Measurements from ENCODE around the gene ARID1B. TPM values are rescaled to one million over a fixed set of nuclear protein-coding genes. Genes with fewer than 3 reads are reported as not detected.
A peak's percentile ranks its signal among the peaks of the same experiment; 100 is the strongest.

ARID1B gene
- total and polyA plus RNA-seq, 11 donors, result 15.3 to 76.1 (median 40.7) TPM

DNA sequence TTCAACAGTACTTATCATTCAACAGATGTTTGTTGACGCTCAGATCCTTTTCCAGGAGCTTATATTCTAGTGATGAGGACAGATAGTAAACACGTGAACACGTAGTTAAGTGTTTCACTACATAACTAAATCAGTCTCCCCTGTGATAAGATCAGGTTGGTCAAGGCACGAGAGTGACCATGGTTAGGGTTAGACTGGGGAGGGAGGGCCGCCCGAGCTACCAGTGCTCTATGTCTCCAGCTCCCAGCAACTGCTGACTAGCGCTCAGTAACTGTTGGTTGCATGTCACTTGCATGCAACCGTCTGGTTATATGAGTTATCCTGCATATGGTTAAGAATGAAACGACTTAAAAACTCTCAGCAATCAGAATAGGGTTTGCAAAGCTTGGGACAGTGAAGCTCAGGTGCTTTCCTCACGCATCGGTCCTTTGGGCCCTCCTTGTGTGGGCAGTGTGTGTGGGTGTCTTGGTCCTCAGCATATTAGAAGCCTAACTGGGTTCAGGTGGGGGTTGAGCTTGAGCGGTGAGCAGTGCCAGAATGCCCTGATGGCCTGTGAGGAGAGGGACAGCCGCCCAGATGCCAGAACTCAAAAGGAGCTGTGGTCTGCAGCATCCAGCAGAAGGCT, 120.8 kb downstream of the ARID1B start:
- intact Hi-C loops (cut with DNase I), result no loop called here
- Histone ChIP-seq H3K4me1 (peaks cover 0 to 49% (median 15%) of the 10 kb centered on the region in 12 donors), H3K36me3 (peaks cover 0 to 8% (median 0%) of the 10 kb centered on the region in 9 donors), H3K4me3 (no peak overlapping the region), H3K9me3 (no peaks in the 10 kb centered on the region), H3K27me3 (no peaks in the 10 kb centered on the region), H3K27ac (no peak overlapping the region)
- DNase-seq (no peak), ATAC-seq (peak in 1 of 4 donors; percentile 13)
- WGBS, 4 donors, result 84 to 92% (median 90%) methylated on average over 13 of the region's 13 CpGs
- TF ChIP-seq POLR2A (IDR thresholded peaks at IDR 0.05) (no peak), CTCF (IDR thresholded peaks at IDR 0.05) (no peak)

DNA sequence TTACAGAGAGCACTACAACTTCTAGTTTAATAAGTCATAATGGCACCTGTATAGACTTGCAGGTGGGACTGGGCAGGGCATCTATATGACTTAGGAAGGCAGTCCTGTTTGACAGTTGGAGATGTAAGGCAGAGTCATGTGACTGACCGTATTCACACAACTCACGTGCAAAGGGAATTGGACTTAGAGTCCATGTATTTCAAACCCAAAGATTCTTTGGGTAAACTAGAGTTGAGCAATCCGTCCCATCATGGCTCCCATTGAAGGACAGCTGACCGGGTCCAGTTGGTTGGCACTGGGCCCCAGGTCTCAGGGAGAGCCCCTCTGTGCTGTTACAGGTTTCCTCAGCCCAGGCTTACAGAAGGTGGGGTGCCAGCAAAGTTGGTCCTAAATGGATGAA, 121.9 kb downstream of the ARID1B start:
- DNase-seq (no peak), ATAC-seq (no peak)
- no peaks in the 10 kb centered on the region for H3K9me3 ChIP-seq
- H3K4me3 ChIP-seq, result no peak overlapping the region
- WGBS, 4 donors, result 91 to 97% (median 95%) methylated on average over 3 to 4 of the region's 4 CpGs
- TF ChIP-seq CTCF (IDR thresholded peaks at IDR 0.05) (no peak), POLR2A (IDR thresholded peaks at IDR 0.05) (no peak)
- peaks cover 0 to 49% (median 15%) of the 10 kb centered on the region in 12 donors for H3K4me1 ChIP-seq
- peaks cover 0 to 8% (median 0%) of the 10 kb centered on the region in 9 donors for H3K36me3 ChIP-seq
- no peaks in the 10 kb centered on the region for H3K27me3 ChIP-seq
- H3K27ac ChIP-seq, result no peak overlapping the region
- intact Hi-C loops (cut with DNase I), result no loop called here

- H3K27me3 ChIP-seq, result no peaks in the 10 kb centered on the region
- 89 to 95% (median 94%) methylated on average over 8 of the region's 8 CpGs for WGBS, 4 donors
- TF ChIP-seq POLR2A (IDR thresholded peaks at IDR 0.05) (no peak), CTCF (IDR thresholded peaks at IDR 0.05) (no peak)
- H3K36me3 ChIP-seq, result peaks cover 0 to 8% (median 0%) of the 10 kb centered on the region in 9 donors
- no peak for DNase-seq
- H3K27ac ChIP-seq, result no peak overlapping the region
- H3K4me3 ChIP-seq, result no peak overlapping the region
- H3K4me1 ChIP-seq, result peaks cover 0 to 46% (median 15%) of the 10 kb centered on the region in 12 donors
- H3K9me3 ChIP-seq, result no peaks in the 10 kb centered on the region
- intact Hi-C loops (cut with DNase I), result no loop called here
- ATAC-seq, result no peak
These were observed 122.5 kb downstream of the ARID1B start for GRCh38 chr6:156899532-156900135.

DNA sequence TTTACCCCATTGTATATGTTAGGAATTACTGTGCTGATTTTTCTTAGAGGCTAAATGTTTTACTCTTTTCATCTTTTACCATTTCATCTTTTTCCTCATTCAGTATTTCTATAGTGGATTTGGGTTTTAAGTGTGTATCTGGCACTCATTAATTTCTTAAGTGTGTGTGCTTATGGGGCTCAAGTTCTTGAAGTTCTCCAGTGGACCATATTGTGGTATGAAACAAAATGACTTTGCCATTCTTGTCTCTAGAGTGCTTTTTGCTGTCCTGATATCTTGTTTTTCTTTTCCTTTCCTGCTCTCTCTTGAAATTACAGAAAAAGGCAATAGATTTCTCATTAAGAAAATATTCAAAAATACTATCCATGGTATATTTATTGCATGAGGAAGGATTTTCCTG, 123.1 kb downstream of the ARID1B start:
- intact Hi-C loops (cut with DNase I), result no loop called here
- Histone ChIP-seq H3K27me3 (no peaks in the 10 kb centered on the region), H3K4me3 (no peak overlapping the region), H3K27ac (no peak overlapping the region), H3K9me3 (no peaks in the 10 kb centered on the region), H3K4me1 (peaks cover 0 to 39% (median 12%) of the 10 kb centered on the region in 12 donors), H3K36me3 (peaks cover 0 to 8% (median 0%) of the 10 kb centered on the region in 9 donors)
- ATAC-seq (no peak), DNase-seq (no peak)
- no peak for TF ChIP-seq POLR2A (IDR thresholded peaks at IDR 0.05)
- TF ChIP-seq CTCF (IDR thresholded peaks at IDR 0.05), result no peak
